SKM-1 (cell line): ENCODE measurements around the gene ZSWIM1.
"Not testable (repeated sequence)": the region's sequence is repeated elsewhere in the genome, so short reads cannot be mapped to it uniquely, and the experiment has no call there.

ENCODE experiments used
- DNase-seq: peaks from one replicate; lab custom pipeline; 2025; ENCODE audit not compliant: unreplicated experiment; lab: John Stamatoyannopoulos, UW

ZSWIM1 gene

GRCh38 chr20:45925821-45926506 is 44.9 kb downstream of the ZSWIM1 start:
- DNase-seq, result no peak

GRCh38 chr20:45926731-45927070 is 45.7 kb downstream of the ZSWIM1 start:
- no peak for DNase-seq

- no peak for DNase-seq
Observed at GRCh38 chr20:45927071-45927878, 46.2 kb downstream of the ZSWIM1 start.

GRCh38 chr20:45931680-45932079 is 50.7 kb downstream of the ZSWIM1 start:
- not testable (repeated sequence) for DNase-seq

- peak; percentile 54 for DNase-seq
Observed at GRCh38 chr20:45933266-45934045, 52.4 kb downstream of the ZSWIM1 start.

GRCh38 chr20:45934046-45934585 is 53.1 kb downstream of the ZSWIM1 start:
- DNase-seq, result no peak
